ENCODE measurements around the gene ARHGEF11.

Gene ARHGEF11

DNA sequence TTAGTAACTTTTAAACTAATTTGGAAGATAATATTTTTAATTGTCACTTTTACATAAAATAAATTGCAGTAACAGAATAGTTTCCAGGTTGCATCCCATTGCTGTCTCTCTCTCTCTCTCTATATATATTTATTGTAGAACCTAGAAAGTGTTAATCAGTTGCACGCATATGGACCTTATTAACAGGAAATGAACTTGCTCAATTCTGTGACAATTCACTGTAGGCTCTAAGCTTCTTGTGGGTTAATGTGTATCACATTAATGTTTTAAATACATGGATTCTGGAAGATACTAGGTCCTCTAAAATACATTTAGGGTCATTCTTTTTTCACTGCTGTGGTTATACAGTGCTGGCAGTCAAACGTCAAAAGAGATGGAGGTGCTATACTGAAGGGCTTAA lies 92.0 kb downstream of the ARHGEF11 start:
- no peak for DNase-seq (ENCODE audit: low read depth in 2 of 2, low spot score in 1 of 2)

DNA sequence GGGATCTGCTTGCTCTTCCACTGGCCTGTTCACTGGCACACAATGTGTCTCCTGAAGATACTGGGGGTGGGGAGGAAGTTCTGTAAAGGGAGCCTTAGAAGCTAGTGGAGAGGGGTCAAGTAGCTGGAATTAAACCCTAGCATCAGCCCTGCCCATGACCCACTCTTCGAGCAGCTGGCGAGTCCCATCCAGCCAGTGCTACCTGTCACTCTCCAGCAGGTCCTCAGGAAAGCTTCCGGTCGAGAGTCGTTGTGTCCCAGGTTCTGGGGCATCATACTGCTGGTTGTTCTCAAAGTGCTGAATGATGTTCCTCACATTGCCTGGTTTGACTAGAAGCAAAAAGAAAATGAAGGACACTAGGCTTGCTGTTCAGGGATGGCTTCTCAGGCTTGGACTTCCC lies 94.2 kb downstream of the ARHGEF11 start:
- DNase-seq (ENCODE audit: low read depth in 2 of 2, low spot score in 1 of 2) = no peak

DNA sequence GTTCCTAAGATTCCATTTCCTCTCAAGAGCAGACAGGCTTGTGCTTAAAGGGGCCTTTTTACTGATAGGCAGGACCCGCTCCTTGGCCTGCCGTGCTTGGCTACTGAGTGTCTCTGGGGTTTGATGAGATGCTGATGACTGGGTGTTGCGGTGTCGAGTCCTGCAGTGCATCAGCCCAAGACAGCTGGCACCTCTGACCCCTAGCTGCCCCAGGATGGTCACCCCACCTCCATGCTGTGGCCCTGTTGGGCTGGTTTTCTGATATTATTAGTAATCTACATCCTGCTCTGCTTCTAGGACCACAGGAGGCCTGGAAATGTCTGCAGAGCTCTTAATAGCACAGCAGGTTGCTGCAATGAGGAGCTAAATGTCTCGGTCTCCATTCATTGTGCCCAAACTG lies 96.4 kb downstream of the ARHGEF11 start:
- DNase-seq (ENCODE audit: low read depth in 2 of 2, low spot score in 1 of 2) = no peak

DNA sequence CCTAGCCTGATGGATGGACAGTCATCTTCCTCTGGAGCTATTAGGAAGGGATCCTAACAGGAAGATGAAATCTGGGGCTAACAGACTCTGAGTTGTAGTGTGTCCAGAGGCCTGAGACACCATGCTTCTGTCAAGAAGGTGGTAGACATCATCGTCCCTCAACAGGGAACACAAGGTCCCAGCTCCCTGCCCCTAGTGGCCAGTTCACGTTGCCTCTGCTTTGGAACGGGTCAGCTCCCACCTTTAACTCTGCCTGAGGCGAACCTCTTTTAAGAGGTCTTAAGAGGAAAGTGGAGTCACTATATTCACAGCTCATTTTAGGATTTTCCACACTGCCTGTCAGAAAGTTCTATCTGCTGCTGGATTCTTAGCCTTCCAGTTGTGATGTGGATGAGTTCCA lies 96.8 kb downstream of the ARHGEF11 start:
- no peak for DNase-seq (ENCODE audit: low read depth in 2 of 2, low spot score in 1 of 2)

DNA sequence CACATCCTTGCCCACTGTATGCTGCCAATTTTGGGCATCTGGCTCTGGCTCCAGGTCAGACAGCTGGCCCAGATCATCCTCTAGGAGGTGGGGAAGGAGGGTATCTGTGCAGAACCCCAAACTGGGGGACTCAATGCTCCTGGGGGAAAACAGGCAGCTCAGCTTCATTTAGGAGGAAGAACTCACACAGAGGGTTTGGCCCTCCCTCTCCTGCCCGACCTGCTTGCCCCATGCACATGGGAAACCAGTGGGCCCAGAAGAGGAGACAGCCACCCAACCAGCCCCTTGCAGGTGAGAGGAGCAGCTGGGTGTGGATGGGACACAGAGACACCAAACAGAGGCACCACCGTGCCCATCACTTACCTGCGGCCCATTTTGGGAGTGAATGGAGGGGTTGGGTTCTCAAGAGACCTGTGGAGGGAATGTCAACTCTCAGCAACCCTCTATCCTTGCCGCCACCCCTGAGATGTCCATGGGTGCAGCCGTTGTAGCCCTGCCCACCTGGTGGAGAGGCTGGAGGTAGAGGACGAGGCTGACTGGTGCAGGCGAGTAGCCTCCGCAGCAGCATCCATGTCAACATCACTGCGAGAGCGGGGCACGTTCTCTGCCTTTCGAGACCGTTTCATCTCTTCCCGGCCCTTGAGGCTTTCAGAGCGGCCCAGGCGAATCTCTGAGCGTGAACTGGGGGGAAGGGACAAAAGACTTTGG lies 97.6 kb downstream of the ARHGEF11 start:
- no peak for DNase-seq (ENCODE audit: low read depth in 2 of 2, low spot score in 1 of 2)

DNA sequence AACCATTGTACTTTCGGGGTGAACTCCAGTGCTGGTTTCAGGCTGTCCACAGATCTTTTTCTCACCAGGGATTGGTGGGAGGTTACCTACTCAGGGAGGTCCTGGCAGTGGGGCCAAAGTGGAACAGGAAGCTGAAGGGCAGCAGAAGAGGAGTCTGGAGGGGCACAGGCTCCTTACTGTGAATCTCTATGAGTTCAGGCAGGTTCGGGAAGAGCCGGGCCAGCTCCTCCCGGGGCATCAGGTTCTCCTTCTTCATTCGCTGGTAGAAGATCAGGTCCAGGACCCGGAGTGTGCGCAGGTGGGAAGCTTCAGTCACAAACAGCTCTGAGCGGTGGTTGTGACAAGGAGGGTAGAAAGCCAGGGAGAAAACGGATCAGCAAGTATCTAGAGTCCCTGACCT lies 98.4 kb downstream of the ARHGEF11 start:
- DNase-seq (ENCODE audit: low read depth in 2 of 2, low spot score in 1 of 2) = no peak

DNA sequence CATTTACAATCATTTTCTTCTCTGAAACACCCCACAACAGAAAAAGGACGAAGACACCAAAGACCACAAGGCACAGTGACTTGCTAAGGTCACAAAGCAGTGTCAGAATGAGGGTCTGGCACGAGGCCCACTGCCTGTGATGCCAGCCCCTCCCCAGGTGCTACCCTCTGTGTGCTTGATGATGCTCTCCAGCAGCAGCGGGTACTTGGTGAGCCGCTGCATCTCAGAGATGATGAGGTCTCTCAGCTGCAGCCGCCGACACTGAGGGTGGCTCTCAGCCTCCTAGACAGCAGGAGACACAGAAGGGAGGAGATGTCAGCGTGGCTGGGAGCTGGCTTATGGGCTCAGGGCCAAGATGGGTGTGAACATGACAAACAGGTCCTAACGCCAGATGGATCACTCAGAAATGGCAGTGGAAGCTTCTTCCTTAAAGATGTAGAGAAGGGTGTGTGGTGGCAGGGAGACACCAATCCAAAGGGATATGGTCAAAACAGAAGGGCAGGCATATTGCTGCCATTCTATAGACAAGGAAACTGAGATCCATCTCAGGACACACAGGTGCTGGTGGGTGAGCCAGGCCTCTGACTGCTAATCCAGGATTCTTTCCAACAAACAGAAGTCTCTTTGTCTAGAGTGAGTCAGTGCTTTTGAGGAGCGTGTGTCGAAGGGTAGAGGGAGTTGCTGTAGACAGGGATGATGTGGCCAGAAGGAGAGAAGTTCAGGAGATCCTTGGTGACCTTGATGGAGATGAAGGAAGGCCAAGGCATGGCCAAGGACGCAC lies 99.5 kb downstream of the ARHGEF11 start:
- no peak for DNase-seq (ENCODE audit: low read depth in 2 of 2, low spot score in 1 of 2)

DNA sequence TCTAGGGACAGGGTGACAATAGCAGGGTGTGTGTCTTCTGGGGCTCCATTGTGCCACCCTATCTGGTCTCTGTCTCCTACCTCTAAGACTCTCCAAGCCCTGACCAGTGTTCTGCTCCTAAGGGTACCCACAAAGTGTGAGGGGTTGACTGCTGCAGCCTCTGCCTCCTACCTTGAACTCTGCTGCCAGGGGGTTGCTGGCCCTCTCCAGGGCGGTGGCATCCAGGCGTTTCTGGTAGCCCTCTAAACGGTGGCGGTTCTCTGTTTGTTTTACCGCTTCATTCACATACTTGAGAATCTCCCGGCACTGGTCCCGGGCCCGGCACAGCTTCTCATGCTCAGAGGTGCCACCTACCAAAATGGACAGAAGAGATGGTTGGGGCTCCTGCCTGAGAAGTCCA lies 100.7 kb downstream of the ARHGEF11 start:
- no peak for DNase-seq (ENCODE audit: low read depth in 2 of 2, low spot score in 1 of 2)

DNA sequence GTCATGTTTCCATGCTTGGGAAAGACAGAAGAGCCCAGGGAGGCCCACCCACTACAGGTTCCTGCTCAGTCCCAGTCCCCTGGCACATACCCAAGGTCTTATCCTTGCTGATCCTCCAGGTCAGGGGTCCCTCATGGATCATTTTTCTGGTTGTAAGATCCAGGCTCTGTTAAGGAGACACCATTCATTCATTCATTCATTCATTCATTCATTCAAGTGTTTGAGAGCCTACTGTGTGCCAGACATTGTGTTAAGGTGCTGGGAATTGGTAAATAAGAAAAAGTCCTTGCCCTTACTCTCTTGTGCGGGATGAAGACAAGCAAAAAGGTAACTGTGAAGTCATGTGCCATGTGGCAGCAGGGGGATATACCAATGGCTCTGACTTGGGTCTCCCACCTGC lies 101.3 kb downstream of the ARHGEF11 start:
- no peak for DNase-seq (ENCODE audit: low read depth in 2 of 2, low spot score in 1 of 2)

DNA sequence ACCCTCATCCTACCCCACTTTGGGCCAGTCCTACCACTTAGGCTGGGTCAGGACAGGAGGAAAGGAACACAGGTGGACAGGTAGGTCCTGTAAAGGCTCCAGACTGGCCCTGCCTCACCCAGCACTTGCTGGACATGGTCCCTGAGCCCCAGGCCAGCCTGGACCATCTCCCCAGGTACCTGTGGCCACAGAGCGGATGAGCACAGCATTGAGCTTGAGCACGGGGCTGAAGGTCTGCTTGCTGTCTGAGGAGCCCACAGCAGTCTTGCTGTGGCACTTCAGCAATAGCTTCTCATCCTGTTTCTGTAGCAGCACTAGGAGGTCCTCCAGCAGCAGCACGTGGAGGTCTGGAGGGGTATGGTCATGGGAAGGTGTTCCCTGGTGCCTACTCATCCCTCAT lies 101.8 kb downstream of the ARHGEF11 start:
- DNase-seq (ENCODE audit: low read depth in 2 of 2, low spot score in 1 of 2) = no peak

DNA sequence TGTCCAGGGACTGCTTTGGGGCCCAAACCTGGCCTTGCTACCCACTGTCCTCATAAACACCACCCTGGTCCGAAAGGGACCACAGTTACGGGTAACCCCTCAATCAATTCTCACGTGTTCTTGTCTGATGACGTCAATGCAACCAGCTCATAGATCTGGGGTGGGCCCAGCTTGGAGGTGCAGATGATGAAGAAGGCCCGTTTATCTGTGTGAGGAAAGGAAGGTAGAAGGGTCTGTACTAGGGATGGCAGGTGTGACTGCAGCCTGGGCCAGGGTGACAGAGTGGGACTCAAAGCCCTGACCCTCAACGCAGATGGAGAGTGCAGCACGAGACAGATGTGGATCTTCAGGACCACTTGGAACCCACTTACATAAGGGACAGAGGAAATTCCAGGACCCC lies 103.0 kb downstream of the ARHGEF11 start:
- DNase-seq (ENCODE audit: low read depth in 2 of 2, low spot score in 1 of 2) = no peak

DNA sequence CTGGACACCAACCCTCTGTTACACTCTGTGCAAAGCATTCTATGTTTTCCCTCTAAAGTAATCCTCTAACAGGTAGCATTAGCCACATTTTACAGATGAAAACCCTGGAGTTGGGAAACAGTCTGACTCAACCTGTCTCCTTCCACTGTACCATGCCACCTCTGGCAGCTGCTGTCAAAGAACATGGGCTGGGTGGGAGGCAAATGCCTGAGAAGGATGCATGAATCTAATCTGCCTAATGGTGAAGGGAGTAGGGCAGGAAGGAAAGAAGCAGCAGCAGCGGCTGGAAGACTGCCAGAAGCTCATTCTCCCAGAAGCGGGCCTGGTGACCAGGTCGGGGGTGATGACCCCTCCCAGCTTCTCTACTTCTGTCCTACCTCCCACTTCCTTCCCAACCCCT lies 103.4 kb downstream of the ARHGEF11 start:
- no peak for DNase-seq (ENCODE audit: low read depth in 2 of 2, low spot score in 1 of 2)

DNA sequence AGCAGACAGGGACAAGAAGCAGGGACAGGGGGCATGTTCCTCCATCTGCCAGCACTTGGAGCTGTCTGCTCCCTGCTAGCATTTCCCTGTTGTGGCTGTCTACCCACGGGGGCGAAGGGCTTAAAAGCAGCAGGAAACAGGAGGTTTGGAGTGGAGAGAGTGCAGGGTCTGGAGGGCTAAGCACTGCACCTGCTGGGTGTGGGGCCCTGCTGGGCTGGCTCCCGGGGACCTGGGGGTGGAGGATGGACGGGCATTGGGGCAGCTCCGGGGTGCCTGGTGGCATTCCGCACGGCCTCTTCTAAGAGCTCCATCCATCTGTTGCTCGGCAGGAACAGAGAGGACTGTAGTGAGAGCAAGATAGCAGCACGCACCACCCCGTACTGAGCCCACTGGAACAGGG lies 103.9 kb downstream of the ARHGEF11 start:
- no peak for DNase-seq (ENCODE audit: low read depth in 2 of 2, low spot score in 1 of 2)

DNA sequence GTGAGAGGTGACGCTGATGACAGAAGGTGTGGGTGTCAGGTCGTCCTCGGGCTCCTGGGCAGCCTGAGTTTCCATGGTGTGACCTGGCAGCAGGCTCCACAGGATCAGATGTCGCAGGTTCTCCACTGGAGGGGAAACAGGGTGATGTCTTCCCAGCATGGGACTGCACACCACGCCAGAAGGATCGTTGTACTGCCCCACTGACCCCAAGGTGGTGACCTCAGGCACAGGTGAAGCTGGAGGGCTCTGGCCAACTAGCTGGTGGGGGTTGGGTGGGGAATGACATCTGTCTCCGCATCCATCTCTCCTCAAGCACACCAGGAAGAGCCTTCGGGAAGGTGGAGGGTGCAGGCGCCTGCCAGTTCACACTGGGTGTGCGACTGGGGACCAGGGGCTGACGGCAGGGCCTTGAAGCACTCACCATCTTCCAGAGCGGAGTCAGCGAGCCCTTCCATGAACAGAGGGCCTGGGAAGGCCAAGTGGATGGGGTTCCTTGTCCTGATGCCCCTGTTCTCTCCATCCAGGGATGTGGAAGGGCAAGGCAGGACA lies 105.7 kb downstream of the ARHGEF11 start:
- DNase-seq (ENCODE audit: low read depth in 2 of 2, low spot score in 1 of 2) = no peak

DNA sequence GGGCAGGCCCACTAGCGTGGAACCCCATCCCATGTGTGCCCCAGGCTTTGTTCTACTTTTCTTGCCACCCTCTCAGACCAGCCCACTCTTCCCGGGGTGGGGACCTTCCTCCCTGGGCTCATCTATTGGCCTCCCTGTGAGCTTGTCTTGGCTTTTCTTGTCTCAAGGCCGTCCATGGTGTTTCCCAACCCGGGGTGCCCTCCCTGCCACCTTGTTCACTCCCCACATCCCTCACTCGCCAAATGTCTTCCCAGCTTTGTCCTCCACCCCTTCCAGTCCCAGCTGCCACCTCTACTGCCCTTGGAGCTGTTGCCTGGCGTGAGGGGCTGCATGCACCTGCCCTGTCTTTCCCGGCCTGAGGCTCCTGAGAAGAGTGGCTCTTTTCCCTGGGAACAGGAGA lies 106.7 kb downstream of the ARHGEF11 start:
- no peak for DNase-seq (ENCODE audit: low read depth in 2 of 2, low spot score in 1 of 2)

DNA sequence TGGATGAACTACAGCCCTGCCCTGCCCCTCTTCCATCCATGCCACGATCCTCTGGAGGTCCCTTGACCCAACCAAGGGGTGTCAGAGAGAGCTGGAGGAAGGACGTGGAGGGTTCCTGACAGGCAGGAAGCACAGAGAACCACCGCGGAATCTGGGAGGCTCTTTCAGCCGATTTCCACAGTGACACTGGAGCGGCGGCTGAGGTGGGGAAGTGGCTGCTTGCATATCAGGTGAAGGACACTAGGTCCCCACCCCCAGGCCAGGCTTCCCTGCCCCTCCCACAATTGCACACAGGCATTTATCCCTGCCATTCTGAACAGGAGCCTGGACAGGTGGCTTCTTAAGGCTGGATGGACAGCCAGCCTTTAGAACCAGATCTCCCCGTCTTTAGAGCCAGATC lies 107.7 kb downstream of the ARHGEF11 start:
- no peak for DNase-seq (ENCODE audit: low read depth in 2 of 2, low spot score in 1 of 2)

DNA sequence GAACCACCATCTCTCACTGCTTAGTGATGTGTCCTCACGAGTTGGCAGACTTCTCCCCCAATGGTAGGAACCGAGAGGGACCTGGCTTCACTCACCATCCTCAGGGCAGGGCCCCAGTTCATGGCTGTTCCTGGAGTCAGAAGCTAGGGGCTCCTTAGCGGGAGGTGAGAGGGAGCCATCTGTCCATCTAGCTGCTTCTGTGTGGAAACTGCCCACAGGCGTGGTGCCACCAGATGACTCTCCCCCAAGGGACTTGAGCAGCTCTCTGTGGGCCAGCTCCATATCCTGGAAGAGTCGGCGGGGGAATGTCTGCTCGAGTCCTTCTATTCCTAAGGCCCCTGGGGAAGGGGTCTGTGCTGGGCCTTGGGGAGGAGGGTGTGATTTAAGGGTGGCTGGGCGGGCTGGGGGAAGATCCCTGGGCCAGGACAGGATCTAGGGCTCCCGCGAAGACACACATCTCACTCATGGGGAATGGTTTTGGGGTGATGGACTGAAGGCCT lies 108.8 kb downstream of the ARHGEF11 start:
- DNase-seq (ENCODE audit: low read depth in 2 of 2, low spot score in 1 of 2) = no peak

DNA sequence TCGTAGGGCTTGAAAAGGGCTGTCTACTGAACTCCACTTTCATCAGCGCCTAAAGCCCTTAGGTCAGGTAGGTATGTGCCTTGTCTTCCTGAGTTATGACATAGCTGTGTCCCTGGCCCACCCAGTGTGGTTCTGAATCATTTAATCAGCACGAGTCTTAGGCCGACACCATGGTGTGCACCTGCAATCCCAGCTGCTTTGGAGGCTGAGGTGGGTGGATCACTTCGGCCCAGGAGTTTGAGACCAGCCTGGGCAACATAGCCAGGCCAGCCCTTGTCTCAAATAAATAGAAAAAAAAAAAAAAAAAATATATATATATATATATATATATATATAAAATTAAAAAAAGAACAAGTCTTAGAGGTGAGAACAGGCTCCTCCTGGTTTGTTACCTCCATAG lies 109.4 kb downstream of the ARHGEF11 start:
- DNase-seq (ENCODE audit: low read depth in 2 of 2, low spot score in 1 of 2) = no peak

DNA sequence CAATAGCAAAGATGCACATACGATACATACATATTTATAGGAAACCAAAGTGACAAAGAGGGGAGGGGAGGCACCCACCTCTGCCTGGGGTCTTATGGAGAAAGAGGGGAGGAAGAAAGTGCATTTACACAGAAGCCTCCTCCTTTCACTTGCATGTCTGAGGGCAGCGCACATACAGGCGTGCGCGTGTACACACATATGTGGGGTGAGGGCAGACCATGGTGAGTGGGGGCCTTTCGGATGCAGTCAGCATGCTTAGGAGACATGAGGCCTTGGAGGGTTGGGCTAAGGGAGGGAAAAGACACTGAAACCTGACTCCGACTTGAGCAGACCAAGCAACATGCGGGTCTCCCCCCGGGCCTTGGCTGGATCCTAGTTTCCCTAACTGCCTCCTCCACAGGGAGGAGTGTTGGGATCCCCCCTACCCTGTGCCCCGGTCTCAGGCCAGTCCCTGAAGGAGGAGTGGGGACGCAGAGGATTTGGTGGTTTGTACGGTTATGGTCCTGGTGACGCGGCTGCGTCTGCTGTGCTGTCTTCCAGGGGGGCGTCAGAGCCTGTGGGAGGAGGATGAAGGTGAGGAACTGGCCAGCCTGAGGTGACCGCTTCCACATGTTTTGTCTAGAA lies 109.9 kb downstream of the ARHGEF11 start:
- no peak for DNase-seq (ENCODE audit: low read depth in 2 of 2, low spot score in 1 of 2)

DNA sequence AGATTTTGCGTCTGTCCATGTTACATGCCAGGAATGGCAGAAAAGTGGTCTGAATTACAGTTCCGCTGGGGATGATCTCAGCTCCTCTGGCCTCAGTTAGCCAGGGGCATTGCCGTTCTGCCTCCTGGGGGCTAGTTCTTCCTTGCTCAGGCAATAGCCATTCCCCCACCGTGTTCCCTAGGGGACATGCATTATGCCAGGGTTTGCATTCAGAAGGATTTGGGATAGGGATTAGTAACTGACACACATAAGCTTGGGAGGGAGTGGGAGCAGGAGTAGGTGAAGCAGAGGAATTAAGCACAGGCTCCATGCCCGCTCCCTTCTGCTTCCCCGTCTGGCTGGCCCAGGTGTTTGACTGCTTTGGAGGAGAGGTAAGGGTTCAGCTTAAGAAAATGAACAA lies 112.4 kb downstream of the ARHGEF11 start:
- DNase-seq (ENCODE audit: low read depth in 2 of 2, low spot score in 1 of 2) = no peak

DNA sequence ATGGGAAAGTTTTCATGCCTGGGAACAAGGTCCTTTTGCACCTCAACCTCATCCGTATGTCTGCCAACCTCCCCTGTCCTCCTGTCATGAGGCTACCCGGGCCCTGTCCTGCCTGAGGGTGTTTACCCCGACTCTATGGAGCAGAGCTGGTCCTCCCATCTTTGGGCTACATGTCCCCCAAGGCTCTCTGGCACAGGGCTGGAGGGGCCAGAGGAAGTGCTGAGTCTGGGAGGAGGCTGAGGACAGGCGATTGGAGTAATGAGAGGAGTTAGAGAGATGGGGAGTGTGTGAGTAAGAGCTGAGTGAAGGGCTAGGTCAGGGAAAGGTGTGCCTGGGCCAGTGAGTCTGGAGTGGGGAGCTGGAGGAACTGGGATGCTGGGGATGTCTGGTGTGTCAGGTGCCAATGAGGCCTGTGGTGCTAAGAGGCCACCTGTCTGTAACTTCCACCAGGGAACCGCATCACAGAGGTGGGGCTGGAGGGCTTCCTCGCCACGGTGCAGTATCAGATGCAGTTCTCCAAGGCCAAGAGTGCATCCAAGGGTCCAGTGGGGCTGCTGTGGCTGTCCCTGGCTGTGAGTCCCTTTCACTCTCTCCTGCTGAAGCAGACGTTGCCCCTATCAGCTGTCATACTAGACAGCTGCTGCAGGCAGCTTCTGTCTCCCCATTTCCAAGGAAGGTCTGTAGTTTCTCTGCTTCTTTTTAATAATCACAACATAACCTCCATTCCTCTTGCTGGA lies 113.4 kb downstream of the ARHGEF11 start:
- no peak for DNase-seq (ENCODE audit: low read depth in 2 of 2, low spot score in 1 of 2)
